HEK293 (cell line): Measurements from ENCODE around the gene YWHAB.
A peak's percentile ranks its signal among the peaks of the same experiment; 100 is the strongest.

Experiments
- CTCF ChIA-PET: fragments of 350-600 bp; formaldehyde crosslinking; extraction: SDS; loops from one replicate; lab custom pipeline; 2021; ENCODE audit warnings: antibody characterized with exemption; lab: Yijun Ruan, JAX
- POLR2A ChIA-PET: fragments of 300-600 bp; formaldehyde crosslinking; extraction: SDS; loops from one replicate; lab custom pipeline; 2020; ENCODE audit warnings: antibody characterized with exemption, inconsistent platforms; lab: Yijun Ruan, JAX
- H3K27ac ChIP-seq: fragments of 200-500 bp; sonication (Bioruptor generic); 2 replicates; pipeline ENCODE4 v1.5.1; 2014; ENCODE audit warnings: low read depth, low read length, control low read depth, inconsistent platforms; ENCODE audit errors: extremely low read depth
- H3K36me3 ChIP-seq, 2 experiments: fragments of 200-500 bp in 1 of 2; sonication (Bioruptor generic) in 1 of 2; 1 replicate in 1 of 2; 2 replicates in 1 of 2; pipeline ENCODE4 v1.5.1; 2014 to 2017; ENCODE audit warnings: inconsistent platforms in 2 of 2, low read length in 2 of 2; ENCODE audit not compliant: control insufficient read depth in 2 of 2, insufficient read depth in 1 of 2
- H3K4me1 ChIP-seq: fragments of 200-500 bp; sonication (Bioruptor generic); 2 replicates; pipeline ENCODE4 v1.5.1; 2014; ENCODE audit warnings: mild to moderate bottlenecking, low read length, inconsistent platforms; ENCODE audit not compliant: control insufficient read depth, insufficient read depth
- H3K4me3 ChIP-seq: 2 replicates; pipeline ENCODE4 v1.5.1; 2011; ENCODE audit warnings: low read depth, mild to moderate bottlenecking, control low read depth, low read length, moderate library complexity
- H3K9me3 ChIP-seq: fragments of 200-500 bp; sonication (Bioruptor generic); 2 replicates; pipeline ENCODE4 v1.5.1; 2014; ENCODE audit warnings: low read depth, low read length, inconsistent platforms; ENCODE audit not compliant: control insufficient read depth, insufficient read depth
- AEBP2 ChIP-seq: fragments of 450-650 bp; formaldehyde crosslinking; IDR thresholded peaks from 2 replicates; pipeline ENCODE4 v1.5.1; 2016; ENCODE audit warnings: missing biosample characterization, missing genetic modification characterization, borderline replicate concordance
- CTCF ChIP-seq: fragments of 450-650 bp; formaldehyde crosslinking; IDR thresholded peaks from 2 replicates; pipeline ENCODE4 v1.5.1; 2016; ENCODE audit warnings: missing biosample characterization, missing genetic modification characterization
- GLI4 ChIP-seq: fragments of 450-650 bp; formaldehyde crosslinking; IDR thresholded peaks from 2 replicates; pipeline ENCODE4 v1.5.1; 2016; ENCODE audit warnings: missing biosample characterization, missing genetic modification characterization
- GLIS1 ChIP-seq: fragments of 450-650 bp; formaldehyde crosslinking; IDR thresholded peaks from 2 replicates; pipeline ENCODE4 v1.5.1; 2016; ENCODE audit warnings: missing biosample characterization, missing genetic modification characterization
- PRDM1 ChIP-seq: fragments of 450-650 bp; formaldehyde crosslinking; IDR thresholded peaks from 2 replicates; pipeline ENCODE4; 2016; ENCODE audit warnings: missing biosample characterization, missing genetic modification characterization
- SCRT1 ChIP-seq: fragments of 450-650 bp; formaldehyde crosslinking; IDR thresholded peaks from 2 replicates; pipeline ENCODE4 v1.5.1; 2016; ENCODE audit warnings: missing biosample characterization, missing genetic modification characterization, borderline replicate concordance
- SCRT2 ChIP-seq: fragments of 450-650 bp; formaldehyde crosslinking; IDR thresholded peaks from 2 replicates; pipeline ENCODE4 v1.5.1; 2016; ENCODE audit warnings: missing biosample characterization, missing genetic modification characterization
- SETDB1 ChIP-seq: IDR thresholded peaks from one replicate; pipeline ENCODE4 v1.6.1; 2017; ENCODE audit warnings: mild to moderate bottlenecking, low read length, moderate library complexity, mixed read lengths; ENCODE audit not compliant: insufficient read length
- WT1 ChIP-seq: fragments of 450-650 bp; formaldehyde crosslinking; IDR thresholded peaks from 2 replicates; pipeline ENCODE4 v1.5.1; 2016; ENCODE audit warnings: missing biosample characterization, missing genetic modification characterization
- ZBTB20 ChIP-seq: fragments of 450-650 bp; formaldehyde crosslinking; IDR thresholded peaks from 2 replicates; pipeline ENCODE4 v1.5.1; 2016; ENCODE audit warnings: missing biosample characterization, missing genetic modification characterization
- ZFP37 ChIP-seq: fragments of 450-650 bp; formaldehyde crosslinking; IDR thresholded peaks from 2 replicates; pipeline ENCODE4 v1.5.1; 2016; ENCODE audit warnings: missing biosample characterization, missing genetic modification characterization
- ZNF140 ChIP-seq: fragments of 450-650 bp; formaldehyde crosslinking; IDR thresholded peaks from 2 replicates; pipeline ENCODE4 v1.5.1; 2016; ENCODE audit warnings: missing biosample characterization, missing genetic modification characterization
- ZNF174 ChIP-seq: fragments of 450-650 bp; formaldehyde crosslinking; IDR thresholded peaks from 2 replicates; pipeline ENCODE4 v1.5.0; 2017; ENCODE audit warnings: missing biosample characterization, mild to moderate bottlenecking, missing genetic modification characterization
- ZNF18 ChIP-seq: fragments of 450-650 bp; formaldehyde crosslinking; IDR thresholded peaks from 2 replicates; pipeline ENCODE4 v1.5.1; 2016; ENCODE audit warnings: missing biosample characterization, missing genetic modification characterization
- ZNF274 ChIP-seq, 2 experiments: fragments of 200-500 bp in 1 of 2; fragments of 450-650 bp in 1 of 2; sonication (Bioruptor generic) in 1 of 2; formaldehyde crosslinking in 1 of 2; IDR thresholded peaks; 2 replicates each; pipeline versions ENCODE4 v1.5.1 to v1.6.1; 2014 to 2016; ENCODE audit warnings: borderline replicate concordance in 1 of 2, inconsistent platforms in 1 of 2, low read length in 1 of 2, missing biosample characterization in 1 of 2, missing genetic modification characterization in 1 of 2
- ZNF48 ChIP-seq: fragments of 450-650 bp; formaldehyde crosslinking; IDR thresholded peaks from 2 replicates; pipeline ENCODE4 v1.5.1; 2016; ENCODE audit warnings: missing biosample characterization, missing genetic modification characterization
- ZNF521 ChIP-seq: fragments of 450-650 bp; formaldehyde crosslinking; IDR thresholded peaks from 2 replicates; pipeline ENCODE4 v1.5.1; 2017; ENCODE audit warnings: missing biosample characterization, mild to moderate bottlenecking, missing genetic modification characterization
- ZNF549 ChIP-seq: fragments of 450-650 bp; IDR thresholded peaks from 2 replicates; pipeline ENCODE4 v1.5.1; 2018; ENCODE audit warnings: missing biosample characterization, missing genetic modification characterization, mild to moderate bottlenecking, inconsistent platforms, moderate library complexity
- ZNF776 ChIP-seq: fragments of 450-650 bp; formaldehyde crosslinking; IDR thresholded peaks from 2 replicates; pipeline ENCODE4 v1.5.0; 2017; ENCODE audit warnings: missing biosample characterization, missing genetic modification characterization, borderline replicate concordance
- ZNF837 ChIP-seq: fragments of 450-650 bp; formaldehyde crosslinking; IDR thresholded peaks from 2 replicates; pipeline ENCODE4 v1.5.1; 2016; ENCODE audit warnings: missing biosample characterization, missing genetic modification characterization
- ZXDB ChIP-seq: fragments of 450-650 bp; formaldehyde crosslinking; IDR thresholded peaks from 2 replicates; pipeline ENCODE4 v1.5.1; 2016; ENCODE audit warnings: missing biosample characterization, missing genetic modification characterization
- TF ChIP-seq, protein P1 (sequence below): fragments of 450-650 bp; formaldehyde crosslinking; IDR thresholded peaks from 2 replicates; pipeline ENCODE4 v1.5.1; 2017; ENCODE audit warnings: missing biosample characterization, missing genetic modification characterization

The YWHAB gene

GRCh38 chr20:44948107-44948506, 62.6 kb downstream of the YWHAB start (continued):
- TF ChIP-seq ZNF18 (tag by site-specific recombination) (no peak), ZXDB (tag by site-specific recombination) (no peak), ZNF48 (tag by site-specific recombination) (no peak), CTCF (tag by site-specific recombination) (no peak), SETDB1 (no peak), GLI4 (no peak), AEBP2 (tag by site-specific recombination) (no peak), ZFP37 (tag by site-specific recombination) (no peak), ZBTB20 (tag by site-specific recombination) (no peak)

- H3K4me3 ChIP-seq: no peak overlapping the region
- no peak for TF ChIP-seq ZNF549 (tag by site-specific recombination)
- no peak for TF ChIP-seq ZNF174 (tag by site-specific recombination)
- no peak for TF ChIP-seq WT1 (tag by site-specific recombination)
- TF ChIP-seq ZNF837 (tag by site-specific recombination): no peak
- no peak for TF ChIP-seq ZNF274 (IDR thresholded peaks at IDR 0.05; ENCODE audit: low read length)
- no peak for TF ChIP-seq ZNF274 (tag by site-specific recombination; IDR thresholded peaks at IDR 0.05; ENCODE audit: borderline replicate concordance)
- TF ChIP-seq, protein P1, sequence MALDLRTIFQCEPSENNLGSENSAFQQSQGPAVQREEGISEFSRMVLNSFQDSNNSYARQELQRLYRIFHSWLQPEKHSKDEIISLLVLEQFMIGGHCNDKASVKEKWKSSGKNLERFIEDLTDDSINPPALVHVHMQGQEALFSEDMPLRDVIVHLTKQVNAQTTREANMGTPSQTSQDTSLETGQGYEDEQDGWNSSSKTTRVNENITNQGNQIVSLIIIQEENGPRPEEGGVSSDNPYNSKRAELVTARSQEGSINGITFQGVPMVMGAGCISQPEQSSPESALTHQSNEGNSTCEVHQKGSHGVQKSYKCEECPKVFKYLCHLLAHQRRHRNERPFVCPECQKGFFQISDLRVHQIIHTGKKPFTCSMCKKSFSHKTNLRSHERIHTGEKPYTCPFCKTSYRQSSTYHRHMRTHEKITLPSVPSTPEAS: no peak
- TF ChIP-seq ZNF776 (tag by site-specific recombination): no peak
- no peak for TF ChIP-seq ZNF140 (tag by site-specific recombination)
- peak; percentile 60; the same call in 1 of the 2 replicates for TF ChIP-seq SCRT1 (tag by site-specific recombination)
- 0 out of 2 replicates have a peak, but pooled peaks have one; percentile 26 for TF ChIP-seq PRDM1
- TF ChIP-seq ZNF521 (tag by site-specific recombination): no peak
- peak; percentile 83 for TF ChIP-seq SCRT2 (tag by site-specific recombination)
- TF ChIP-seq GLIS1 (tag by site-specific recombination): no peak
- H3K36me3 ChIP-seq: peaks cover 32 to 100% of the 10 kb centered on the region in 2 experiments
- H3K4me1 ChIP-seq: no peaks in the 10 kb centered on the region
- H3K27ac ChIP-seq: no peak overlapping the region
- POLR2A ChIA-PET: no interaction called here
- CTCF ChIA-PET: interaction anchor here (0.9 to 1.4 kb wide), 3 partner anchors 17 to 60 kb away, joined by 3 to 5 read pairs (median 3); partner anchors contain the start of gene STK4
- H3K9me3 ChIP-seq: no peaks in the 10 kb centered on the region
Observed at GRCh38 chr20:44948513-44948912, 63.0 kb downstream of the YWHAB start.
